ENCODE measurements around the gene UPK1B.
"Not testable (repeated sequence)": the region's sequence is repeated elsewhere in the genome, so short reads cannot be mapped to it uniquely, and the experiment has no call there.

UPK1B gene

GRCh38 chr3:119161240-119161639 is 12.2 kb upstream of the UPK1B start (continued):
- no peak for TF ChIP-seq PRDM6 (tag by site-specific recombination; IDR thresholded peaks at IDR 0.05)
- TF ChIP-seq OVOL3 (tag by site-specific recombination; IDR thresholded peaks at IDR 0.05) = no peak
- TF ChIP-seq PRDM2 (tag by site-specific recombination; IDR thresholded peaks at IDR 0.05; ENCODE audit: borderline replicate concordance) = no peak
- no peak for TF ChIP-seq ZNF433 (tag by site-specific recombination; IDR thresholded peaks at IDR 0.05; ENCODE audit: low read depth)
- TF ChIP-seq ZNF623 (tag by site-specific recombination; IDR thresholded peaks at IDR 0.05) = no peak

- H3K27ac ChIP-seq (ENCODE audit: extremely low read depth, low read depth, low read length); H3K9me3 ChIP-seq (ENCODE audit: control insufficient read depth, insufficient read depth, low read depth, low read length); CTCF ChIA-PET; H3K4me3 ChIP-seq (ENCODE audit: low read depth, low read length); POLR2A ChIA-PET; H3K36me3 ChIP-seq (ENCODE audit: control insufficient read depth in 2 of 2, insufficient read depth in 1 of 2, low read length in 2 of 2); H3K4me1 ChIP-seq (ENCODE audit: control insufficient read depth, insufficient read depth, low read length): not testable (repeated sequence)
Observed at GRCh38 chr3:119164745-119165144, 8.7 kb upstream of the UPK1B start.

GRCh38 chr3:119170821-119171220 is 2.6 kb upstream of the UPK1B start:
- Histone ChIP-seq H3K27ac (ENCODE audit: extremely low read depth, low read depth, low read length) (no peak overlapping the region), H3K4me1 (ENCODE audit: control insufficient read depth, insufficient read depth, low read length) (no peaks in the 10 kb centered on the region), H3K4me3 (ENCODE audit: low read depth, low read length) (no peak overlapping the region), H3K9me3 (ENCODE audit: control insufficient read depth, insufficient read depth, low read depth, low read length) (no peaks in the 10 kb centered on the region), H3K36me3 (ENCODE audit: control insufficient read depth in 2 of 2, insufficient read depth in 1 of 2, low read length in 2 of 2) (no peaks in the 10 kb centered on the region)
- CTCF ChIA-PET = no interaction called here
- POLR2A ChIA-PET = no interaction called here
- no peak for TF ChIP-seq BCL11A (tag by site-specific recombination; IDR thresholded peaks at IDR 0.05; ENCODE audit: low read depth)
- TF ChIP-seq ZNF175 (tag by site-specific recombination; IDR thresholded peaks at IDR 0.05) = no peak
- no peak for TF ChIP-seq SP3 (tag by site-specific recombination; IDR thresholded peaks at IDR 0.05)
- TF ChIP-seq ZNF404 (tag by site-specific recombination; IDR thresholded peaks at IDR 0.05) = no peak
- no peak for TF ChIP-seq MZF1 (tag by site-specific recombination; IDR thresholded peaks at IDR 0.05; ENCODE audit: borderline replicate concordance)

- H3K9me3 ChIP-seq (ENCODE audit: control insufficient read depth, insufficient read depth, low read depth, low read length) = no peaks in the 10 kb centered on the region
- no peak overlapping the region for H3K27ac ChIP-seq (ENCODE audit: extremely low read depth, low read depth, low read length)
- H3K4me1 ChIP-seq (ENCODE audit: control insufficient read depth, insufficient read depth, low read length) = no peaks in the 10 kb centered on the region
- no peaks in the 10 kb centered on the region for H3K36me3 ChIP-seq (ENCODE audit: control insufficient read depth in 2 of 2, insufficient read depth in 1 of 2, low read length in 2 of 2)
- POLR2A ChIA-PET = no interaction called here
- CTCF ChIA-PET = no interaction called here
- H3K4me3 ChIP-seq (ENCODE audit: low read depth, low read length) = no peak overlapping the region
- TF ChIP-seq ZBTB17 (tag by site-specific recombination; IDR thresholded peaks at IDR 0.05) (no peak), ZNF513 (tag by site-specific recombination; IDR thresholded peaks at IDR 0.05) (no peak), HOXC10 (CRISPR knock-in tag; IDR thresholded peaks at IDR 0.05) (no peak), ZNF530 (tag by site-specific recombination; IDR thresholded peaks at IDR 0.05; ENCODE audit: low read depth) (no peak), ZNF10 (tag by site-specific recombination; IDR thresholded peaks at IDR 0.05) (no peak), ZNF2 (tag by site-specific recombination; IDR thresholded peaks at IDR 0.05) (no peak), ZNF23 (tag by site-specific recombination; IDR thresholded peaks at IDR 0.05; ENCODE audit: borderline replicate concordance) (no peak), ZNF830 (tag by site-specific recombination; IDR thresholded peaks at IDR 0.05; ENCODE audit: low read depth) (no peak), TRIM28 (IDR thresholded peaks at IDR 0.05; ENCODE audit: borderline replicate concordance, low read length) (no peak), WT1 (tag by site-specific recombination; IDR thresholded peaks at IDR 0.05) (no peak), TCF7L2 (IDR thresholded peaks at IDR 0.05; ENCODE audit: borderline replicate concordance, low read depth, low read length) (no peak), PRDM1 (tag by site-specific recombination; IDR thresholded peaks at IDR 0.05) (no peak)
Observed at GRCh38 chr3:119175872-119176756, 2.7 kb downstream of the UPK1B start.
